Heart left ventricle (tissue), 16 donors: ENCODE measurements around the gene DSCAM. TPM values are rescaled to one million over a fixed set of nuclear protein-coding genes. Genes with fewer than 3 reads are reported as not detected.

Experiments
- ATAC-seq, 4 donors: fragments of 200-7000 bp; cut with Tn5 transposase; one replicate each; pipeline ENCODE4 v1.9.1; 2020 to 2022; ENCODE audit warnings: moderate library complexity in 4 of 4, mild to moderate bottlenecking in 3 of 4, moderate number of reproducible peaks in 1 of 4
- DNase-seq, 5 donors: peaks; one replicate each; pipeline ENCODE4 v3.0.0-alpha.2; 2020
- H3K27ac ChIP-seq, 12 donors: fragments of 200-600 bp; sonication (generic) in 4 of 12; one replicate each; pipeline versions ENCODE4 v1.5.0 to v1.8.0; 2016 to 2022; ENCODE audit warnings: mild to moderate bottlenecking in 2 of 12
- H3K27me3 ChIP-seq, 9 donors: fragments of 200-600 bp; sonication (generic) in 2 of 9; one replicate each; pipeline versions ENCODE4 v1.5.1 to v1.8.0; 2016 to 2022; ENCODE audit warnings: mild to moderate bottlenecking in 3 of 9
- H3K36me3 ChIP-seq, 9 donors: fragments of 200-600 bp; sonication (generic) in 2 of 9; one replicate each; pipeline versions ENCODE4 v1.5.0 to v1.8.0; 2018 to 2022; ENCODE audit warnings: mild to moderate bottlenecking in 2 of 9
- H3K4me1 ChIP-seq, 12 donors: fragments of 200-600 bp; sonication (generic) in 4 of 12; one replicate each; pipeline versions ENCODE4 v1.5.0 to v1.8.0; 2016 to 2022; ENCODE audit warnings: mild to moderate bottlenecking in 3 of 12
- H3K4me3 ChIP-seq, 12 donors: fragments of 200-600 bp; sonication (generic) in 4 of 12; one replicate each; pipeline versions ENCODE4 v1.5.0 to v1.8.0; 2017 to 2022; ENCODE audit warnings: mild to moderate bottlenecking in 9 of 12, moderate library complexity in 4 of 12
- H3K9me3 ChIP-seq, 12 donors: fragments of 200-600 bp; sonication (generic) in 4 of 12; one replicate each; pipeline versions ENCODE4 v1.5.0 to v1.8.0; 2016 to 2022; ENCODE audit warnings: mild to moderate bottlenecking in 1 of 12
- POLR2A ChIP-seq, 2 donors: fragments of 450-650 bp; IDR thresholded peaks; one replicate each; pipeline ENCODE4 v1.6.1; 2017; ENCODE audit warnings: antibody characterized with exemption in 2 of 2, mild to moderate bottlenecking in 2 of 2, moderate library complexity in 2 of 2
- WGBS, 4 donors: extraction: QIAGEN DNeasy Blood & Tissue Kit in 2 of 4; methylation state at CpG; one replicate each; pipeline versions ENCODE4 v1.1.5 to v1.1.7; 2013 to 2018; 5-methylcytosine and 5-hydroxymethylcytosine counted together
- intact Hi-C, 10 donors: fragments of 100-400 bp; cut with DNase I; formaldehyde crosslinking; loops; one replicate each; pipeline versions ENCODE4 v1.11.1 to v1.14.2; 2022
- polyA plus RNA-seq, 2 donors: library from polyadenylated mRNA; stranded (reverse); fragments of 200-250 nt; gene quantifications; one replicate each; pipeline ENCODE4 v1.2.3, GENCODE V29; 2013
- total RNA-seq, 9 donors: library from RNA; depleted of rRNA in 2 of 9; stranded (reverse); fragments of >200 nt in 2 of 9; fragmentation: NEBNext Ultra II Directional in 3 of 9; extraction: Animal tissue kit (Norgen Biotek cat#: 25700) in 3 of 9; gene quantifications; one replicate each; pipeline versions ENCODE4 v1.1.0 to v1.2.4, GENCODE V29; 2016 to 2023
- TF ChIP-seq, protein P1 (sequence below), 12 donors: fragments of 200-600 bp; sonication (generic) in 4 of 12; IDR thresholded peaks; one replicate each; pipeline versions ENCODE4 v1.5.0 to v1.8.0; 2018 to 2022; ENCODE audit warnings: antibody characterized with exemption in 12 of 12, mild to moderate bottlenecking in 5 of 12
- donor health status: ischemic (EF 13 %, LVEDD 7.1; RV severe dilation, severe dysfunction).
- donor health status: healthy with polysubstance abuse.
- donor health status: DM: no; HTN: yes; CAD: no.
- donor health status: DM: no; HTN: no; CAD: no.
- donor health status: ischemic (EF 25% LVEDD 6.9; RV normal size, moderate dysfunction).
- donor health status: ischemic (EF 25% LVEDD 5.7; RV mildly dilated, moderate dysfunction).
- donor health status: healthy.
- donor health status: DM: yes; HTN: yes; CAD: no.
- donor health status: ischemic (EF 35%, LVEDD 5.7; RV mildly dilated, moderate dysfunction).
- donor health status: nonischemic (EF 11% LVEDD 7.7; RV severe dilation, severe dysfunction).
- donor health status: DM: yes; HTN: yes; CAD: no.
- donor health status: PGD.
- donor health status: ischemic (EF 29% LVEDD 5.4; RV normal size, mild dysfunction).
- donor health status: nonischemic (EF 23%, LVEDD 6.1; RV moderate dilation, normal function).

The DSCAM gene
- total and polyA plus RNA-seq, 11 donors = 0.03 TPM; not detected in 10

DNA sequence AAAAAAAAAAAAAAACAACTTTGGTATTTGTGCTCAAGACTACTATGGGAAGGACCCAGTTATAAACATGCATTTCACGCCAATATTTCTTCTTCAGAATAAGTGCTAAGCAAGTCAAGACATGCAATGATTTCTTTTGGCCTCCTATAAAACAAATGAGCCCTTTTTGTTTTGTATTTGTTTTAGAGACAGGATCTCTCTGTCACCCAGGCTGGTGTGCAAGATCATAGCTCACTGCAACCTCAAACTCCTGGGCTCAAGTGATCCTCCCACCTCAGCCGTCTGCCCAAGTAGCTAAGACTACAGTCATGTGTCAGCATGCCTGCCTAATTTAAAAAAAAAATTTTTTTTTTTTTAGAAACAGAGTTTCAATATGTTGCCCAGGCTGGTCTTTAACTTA is 631.0 kb downstream of the DSCAM start:
- WGBS, 4 donors = 83 to 85% (median 84%) methylated on average over 2 of the region's 2 CpGs
- H3K9me3 ChIP-seq = no peaks in the 10 kb centered on the region
- no peaks in the 10 kb centered on the region for H3K36me3 ChIP-seq
- H3K27ac ChIP-seq = no peak overlapping the region
- intact Hi-C loops = no loop called here
- ATAC-seq (no peak), DNase-seq (no peak)
- TF ChIP-seq POLR2A (IDR thresholded peaks at IDR 0.05) = no peak
- TF ChIP-seq, protein P1, sequence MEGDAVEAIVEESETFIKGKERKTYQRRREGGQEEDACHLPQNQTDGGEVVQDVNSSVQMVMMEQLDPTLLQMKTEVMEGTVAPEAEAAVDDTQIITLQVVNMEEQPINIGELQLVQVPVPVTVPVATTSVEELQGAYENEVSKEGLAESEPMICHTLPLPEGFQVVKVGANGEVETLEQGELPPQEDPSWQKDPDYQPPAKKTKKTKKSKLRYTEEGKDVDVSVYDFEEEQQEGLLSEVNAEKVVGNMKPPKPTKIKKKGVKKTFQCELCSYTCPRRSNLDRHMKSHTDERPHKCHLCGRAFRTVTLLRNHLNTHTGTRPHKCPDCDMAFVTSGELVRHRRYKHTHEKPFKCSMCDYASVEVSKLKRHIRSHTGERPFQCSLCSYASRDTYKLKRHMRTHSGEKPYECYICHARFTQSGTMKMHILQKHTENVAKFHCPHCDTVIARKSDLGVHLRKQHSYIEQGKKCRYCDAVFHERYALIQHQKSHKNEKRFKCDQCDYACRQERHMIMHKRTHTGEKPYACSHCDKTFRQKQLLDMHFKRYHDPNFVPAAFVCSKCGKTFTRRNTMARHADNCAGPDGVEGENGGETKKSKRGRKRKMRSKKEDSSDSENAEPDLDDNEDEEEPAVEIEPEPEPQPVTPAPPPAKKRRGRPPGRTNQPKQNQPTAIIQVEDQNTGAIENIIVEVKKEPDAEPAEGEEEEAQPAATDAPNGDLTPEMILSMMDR (IDR thresholded peaks at IDR 0.05) = no peak
- H3K27me3 ChIP-seq = no peaks in the 10 kb centered on the region
- no peaks in the 10 kb centered on the region for H3K4me1 ChIP-seq
- H3K4me3 ChIP-seq = no peak overlapping the region

DNA sequence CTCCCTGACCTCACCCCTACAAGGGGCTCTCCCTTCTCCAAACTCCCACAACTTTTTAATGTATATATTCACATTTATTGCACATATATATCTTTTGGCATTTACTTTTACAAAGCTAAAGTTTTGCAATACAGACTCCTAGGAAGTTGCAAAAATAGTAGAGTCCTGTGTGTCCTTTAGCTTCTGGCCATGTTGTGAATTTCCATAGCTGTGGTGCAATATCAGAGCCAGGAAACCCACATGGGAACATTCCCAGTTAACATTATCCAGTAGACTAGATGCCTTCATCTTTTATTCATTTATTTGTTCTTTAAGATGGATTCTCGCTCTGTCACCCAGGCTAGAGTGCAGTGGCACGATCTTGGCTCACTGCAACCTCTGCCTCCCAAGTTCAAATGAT is 636.7 kb downstream of the DSCAM start:
- ATAC-seq (no peak), DNase-seq (no peak)
- Histone ChIP-seq H3K9me3 (no peaks in the 10 kb centered on the region), H3K4me1 (no peaks in the 10 kb centered on the region), H3K4me3 (no peak overlapping the region), H3K27me3 (no peaks in the 10 kb centered on the region), H3K27ac (no peak overlapping the region), H3K36me3 (no peaks in the 10 kb centered on the region)
- intact Hi-C loops = no loop called here
- TF ChIP-seq, protein P1 (IDR thresholded peaks at IDR 0.05) = no peak
- TF ChIP-seq POLR2A (IDR thresholded peaks at IDR 0.05) = no peak
- WGBS, 4 donors = 89 to 96% (median 92%) methylated on average over 2 of the region's 2 CpGs

DNA sequence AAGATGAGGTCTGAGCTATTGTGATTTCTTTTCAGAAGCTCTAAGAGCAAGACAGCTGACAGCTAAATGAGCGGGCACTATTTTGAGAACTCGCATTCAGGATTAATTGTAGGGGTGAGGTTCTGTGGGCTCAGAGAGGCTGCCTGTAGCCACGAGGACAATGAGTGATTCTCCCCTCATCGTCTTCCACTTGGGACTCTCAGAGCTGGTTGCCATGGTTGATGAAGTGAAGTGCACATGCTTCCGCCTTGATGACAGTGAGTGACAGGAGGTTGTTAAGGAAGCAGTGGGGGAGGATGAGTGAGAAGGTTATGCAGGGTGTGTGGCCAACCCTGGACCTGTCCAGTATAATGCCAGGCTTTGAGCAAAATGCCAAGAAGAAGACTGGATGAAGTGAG is 638.0 kb downstream of the DSCAM start:
- intact Hi-C loops = no loop called here
- ATAC-seq (no peak), DNase-seq (no peak)
- Histone ChIP-seq H3K27ac (no peak overlapping the region), H3K27me3 (no peaks in the 10 kb centered on the region), H3K4me3 (no peak overlapping the region), H3K36me3 (no peaks in the 10 kb centered on the region), H3K9me3 (no peaks in the 10 kb centered on the region), H3K4me1 (peaks cover 0 to 4% (median 0%) of the 10 kb centered on the region in 12 donors)
- no peak for TF ChIP-seq POLR2A (IDR thresholded peaks at IDR 0.05)
- TF ChIP-seq, protein P1 (IDR thresholded peaks at IDR 0.05) = no peak
- 79 to 82% (median 81%) methylated on average over 5 of the region's 5 CpGs for WGBS, 4 donors

DNA sequence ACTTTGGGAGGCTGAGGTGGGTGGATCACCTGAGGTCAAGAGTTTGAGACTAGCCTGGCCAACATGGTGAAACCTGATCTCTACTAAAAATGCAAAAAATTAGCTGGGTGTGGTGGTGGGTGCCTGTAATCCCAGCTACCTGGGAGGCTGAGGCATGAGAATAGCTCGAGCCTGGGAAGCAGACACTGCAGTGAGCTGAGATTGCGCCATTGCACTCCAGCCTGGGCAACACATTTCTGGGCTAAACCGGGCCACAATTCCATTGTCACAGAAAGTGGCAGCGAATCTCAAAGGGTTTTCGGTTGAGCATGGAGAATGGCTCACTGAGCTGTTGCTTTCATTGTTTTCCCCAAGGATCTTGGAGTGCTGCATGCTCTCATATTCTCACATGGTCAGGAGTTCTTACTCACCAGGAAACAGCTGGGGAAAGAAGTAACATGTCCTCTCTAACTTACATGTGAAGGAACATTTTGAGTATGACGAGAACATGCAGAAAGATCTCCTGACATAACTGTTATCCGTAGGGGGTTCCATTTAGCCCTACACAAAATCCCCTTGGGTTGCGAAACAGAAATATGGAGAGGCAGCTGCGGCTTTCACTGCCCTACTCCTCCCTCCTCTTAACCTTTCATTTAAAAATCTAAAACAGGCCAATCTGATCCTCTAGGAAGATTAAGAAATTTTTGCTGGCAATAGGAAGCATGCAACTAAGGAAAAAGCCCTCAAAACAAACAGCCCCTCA is 638.6 kb downstream of the DSCAM start:
- DNase-seq (no peak), ATAC-seq (no peak)
- H3K9me3 ChIP-seq = no peaks in the 10 kb centered on the region
- intact Hi-C loops = no loop called here
- H3K4me3 ChIP-seq = no peak overlapping the region
- no peaks in the 10 kb centered on the region for H3K27me3 ChIP-seq
- no peaks in the 10 kb centered on the region for H3K36me3 ChIP-seq
- TF ChIP-seq, protein P1 (IDR thresholded peaks at IDR 0.05) = no peak
- TF ChIP-seq POLR2A (IDR thresholded peaks at IDR 0.05) = no peak
- no peak overlapping the region for H3K27ac ChIP-seq
- peaks cover 0 to 4% (median 0%) of the 10 kb centered on the region in 12 donors for H3K4me1 ChIP-seq
- WGBS, 4 donors = 78 to 85% (median 84%) methylated on average over 9 of the region's 9 CpGs
